SK-N-SH (cell line): Measurements from ENCODE around the gene NSUN2.

Experiments
- EP300 ChIP-seq, 2 experiments: IDR thresholded peaks; 2 replicates each; pipeline versions ENCODE4 v1.4.0 to v1.6.1; 2012; ENCODE audit warnings: borderline replicate concordance in 1 of 2, low read depth in 1 of 2, low read length in 1 of 2
- EZH2phosphoT487 ChIP-seq: fragments of 200-600 bp; sonication (generic); IDR thresholded peaks from 2 replicates; pipeline ENCODE4 v1.6.1; 2017; ENCODE audit warnings: low read depth, mixed run types, mild to moderate bottlenecking, antibody characterized with exemption, moderate library complexity, borderline replicate concordance
- FOSL2 ChIP-seq: IDR thresholded peaks from 2 replicates; pipeline ENCODE4 v1.4.0; 2012; ENCODE audit warnings: low read depth, mild to moderate bottlenecking, moderate library complexity, borderline replicate concordance
- GABPA ChIP-seq: IDR thresholded peaks from 2 replicates; pipeline ENCODE4 v1.4.0; 2012; ENCODE audit warnings: low read depth, mild to moderate bottlenecking
- GATA2 ChIP-seq: sonication (generic); formaldehyde crosslinking; IDR thresholded peaks from 2 replicates; pipeline ENCODE4 v1.5.0; 2020; ENCODE audit warnings: mild to moderate bottlenecking, missing genetic modification reagents
- NFIC ChIP-seq: IDR thresholded peaks from 2 replicates; pipeline ENCODE4 v1.4.0; 2012; ENCODE audit warnings: borderline replicate concordance
- NRF1 ChIP-seq: IDR thresholded peaks from 2 replicates; pipeline ENCODE4 v1.6.1; 2012; ENCODE audit warnings: low read depth, mild to moderate bottlenecking, low read length
- RAD21 ChIP-seq: IDR thresholded peaks from 2 replicates; pipeline ENCODE4 v1.6.1; 2012; ENCODE audit warnings: mild to moderate bottlenecking, low read length
- SIN3A ChIP-seq: IDR thresholded peaks from 2 replicates; pipeline ENCODE4 v1.6.1; 2012; ENCODE audit warnings: low read depth, mild to moderate bottlenecking, low read length, moderate library complexity, borderline replicate concordance
- TCF12 ChIP-seq: IDR thresholded peaks from 2 replicates; pipeline ENCODE4 v1.4.0; 2012
- YY1 ChIP-seq: IDR thresholded peaks from 2 replicates; pipeline ENCODE4 v1.4.0; 2012; ENCODE audit warnings: low read depth, mild to moderate bottlenecking
- TF ChIP-seq, protein P1 (sequence below): fragments of 200-600 bp; sonication (generic); IDR thresholded peaks from 2 replicates; pipeline ENCODE4 v1.6.1; 2017; ENCODE audit warnings: antibody characterized with exemption, mild to moderate bottlenecking, moderate library complexity

GRCh38 chr5:6674421-6674820, 41.6 kb upstream of the NSUN2 start:
- TF ChIP-seq, protein P1, sequence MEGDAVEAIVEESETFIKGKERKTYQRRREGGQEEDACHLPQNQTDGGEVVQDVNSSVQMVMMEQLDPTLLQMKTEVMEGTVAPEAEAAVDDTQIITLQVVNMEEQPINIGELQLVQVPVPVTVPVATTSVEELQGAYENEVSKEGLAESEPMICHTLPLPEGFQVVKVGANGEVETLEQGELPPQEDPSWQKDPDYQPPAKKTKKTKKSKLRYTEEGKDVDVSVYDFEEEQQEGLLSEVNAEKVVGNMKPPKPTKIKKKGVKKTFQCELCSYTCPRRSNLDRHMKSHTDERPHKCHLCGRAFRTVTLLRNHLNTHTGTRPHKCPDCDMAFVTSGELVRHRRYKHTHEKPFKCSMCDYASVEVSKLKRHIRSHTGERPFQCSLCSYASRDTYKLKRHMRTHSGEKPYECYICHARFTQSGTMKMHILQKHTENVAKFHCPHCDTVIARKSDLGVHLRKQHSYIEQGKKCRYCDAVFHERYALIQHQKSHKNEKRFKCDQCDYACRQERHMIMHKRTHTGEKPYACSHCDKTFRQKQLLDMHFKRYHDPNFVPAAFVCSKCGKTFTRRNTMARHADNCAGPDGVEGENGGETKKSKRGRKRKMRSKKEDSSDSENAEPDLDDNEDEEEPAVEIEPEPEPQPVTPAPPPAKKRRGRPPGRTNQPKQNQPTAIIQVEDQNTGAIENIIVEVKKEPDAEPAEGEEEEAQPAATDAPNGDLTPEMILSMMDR: no peak
- TF ChIP-seq GATA2 (CRISPR knock-in tag): no peak
- TF ChIP-seq NFIC: no peak
- TF ChIP-seq NRF1: no peak
- TF ChIP-seq RAD21: no peak
- no peak for TF ChIP-seq EP300 (IDR thresholded peaks at IDR 0.05; ENCODE audit: borderline replicate concordance in 1 of 2, low read depth in 1 of 2, low read length in 1 of 2)
- no peak for TF ChIP-seq FOSL2
- no peak for TF ChIP-seq EZH2phosphoT487
- no peak for TF ChIP-seq YY1
- no peak for TF ChIP-seq SIN3A
- no peak for TF ChIP-seq TCF12
- no peak for TF ChIP-seq GABPA
